SK-N-MC (cell line): ENCODE measurements around the gene RNF34.

ENCODE experiments used
- EZH2 ChIP-seq: fragments of 200-600 bp; sonication (generic); IDR thresholded peaks from one replicate; pipeline ENCODE4 v1.6.1; 2017; ENCODE audit warnings: antibody characterized with exemption
- POLR2AphosphoS5 ChIP-seq: IDR thresholded peaks from 2 replicates; pipeline ENCODE4 v1.6.1; 2012; ENCODE audit warnings: mild to moderate bottlenecking, low read depth, low read length, borderline replicate concordance

DNA sequence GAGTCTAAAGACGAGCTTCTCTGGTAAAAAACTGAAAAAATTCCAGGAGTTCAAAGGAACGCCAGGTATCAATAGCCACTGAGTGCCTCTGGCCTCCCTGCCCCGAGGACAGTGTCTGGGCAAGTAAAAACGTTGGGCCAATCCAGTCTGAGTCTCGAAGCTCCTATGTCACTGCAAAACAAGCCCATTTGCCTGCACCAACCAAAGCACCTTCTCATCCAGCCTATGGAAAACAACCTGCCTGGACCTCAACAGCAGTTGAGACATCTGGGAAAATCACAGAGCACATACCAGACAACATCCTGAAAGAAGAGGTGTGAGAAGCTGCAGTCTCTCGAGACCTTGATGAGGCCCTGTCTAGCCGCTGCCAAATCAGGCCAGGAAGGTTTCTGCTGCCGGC, 56.6 kb downstream of the RNF34 start:
- TF ChIP-seq EZH2 (no peak), POLR2AphosphoS5 (no peak)
